ENCODE data around the gene SPRR2A.
"Not testable (repeated sequence)": the region's sequence is repeated elsewhere in the genome, so short reads cannot be mapped to it uniquely, and the experiment has no call there.

The SPRR2A gene

GRCh38 chr1:153028766-153029165, 28.5 kb downstream of the SPRR2A start:
- DNase-seq (ENCODE audit: extremely low spot score): no peak
- no peak for TF ChIP-seq CTCF (IDR thresholded peaks at IDR 0.05; ENCODE audit: control extremely low read depth, extremely low read depth, low read depth, missing control alignments)
- POLR2A ChIA-PET: no interaction called here
- CTCF ChIA-PET: no interaction called here

DNA sequence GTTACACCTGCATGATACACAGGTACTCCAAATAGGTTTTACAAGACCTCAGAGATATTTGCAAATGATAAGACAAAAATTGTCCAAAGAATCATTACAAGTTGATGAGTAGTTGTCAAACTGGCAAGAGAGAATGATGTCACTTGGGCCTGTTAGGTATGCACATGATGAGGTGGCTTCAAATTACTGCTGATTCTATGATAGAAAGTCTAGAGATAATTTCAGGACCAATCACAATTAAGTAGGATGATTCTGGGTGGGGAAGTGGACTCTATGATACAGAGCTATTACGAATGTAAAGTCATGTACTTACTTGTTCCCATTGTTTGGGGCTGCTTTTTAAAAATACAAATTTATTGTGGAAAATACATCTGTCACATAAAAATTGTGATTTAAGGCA, 31.5 kb downstream of the SPRR2A start:
- POLR2A ChIA-PET: no interaction called here
- CTCF ChIA-PET: no interaction called here
- TF ChIP-seq CTCF (IDR thresholded peaks at IDR 0.05; ENCODE audit: control extremely low read depth, extremely low read depth, low read depth, missing control alignments): no peak
- no peak for DNase-seq (ENCODE audit: extremely low spot score)

- TF ChIP-seq CTCF (IDR thresholded peaks at IDR 0.05; ENCODE audit: control extremely low read depth, extremely low read depth, low read depth, missing control alignments): no peak
- CTCF ChIA-PET: no interaction called here
- POLR2A ChIA-PET: no interaction called here
- no peak for DNase-seq (ENCODE audit: extremely low spot score)
Observed at GRCh38 chr1:153024413-153024812, 32.9 kb downstream of the SPRR2A start.

GRCh38 chr1:153023109-153023508, 34.2 kb downstream of the SPRR2A start:
- DNase-seq (ENCODE audit: extremely low spot score): no peak
- ChIA-PET POLR2A (no interaction called here), CTCF (interaction anchor here (0.8 kb wide), 1 partner anchor 9 kb away, joined by 3 read pairs; no protein-coding TSS in a partner anchor)
- no peak for TF ChIP-seq CTCF (IDR thresholded peaks at IDR 0.05; ENCODE audit: control extremely low read depth, extremely low read depth, low read depth, missing control alignments)

GRCh38 chr1:153022340-153022739, 35.0 kb downstream of the SPRR2A start:
- POLR2A ChIA-PET; DNase-seq (ENCODE audit: extremely low spot score); CTCF ChIA-PET: not testable (repeated sequence)

GRCh38 chr1:153021829-153022228, 35.5 kb downstream of the SPRR2A start:
- CTCF ChIA-PET: interaction anchor here (0.8 to 1.0 kb wide), 2 partner anchors 11 to 96 kb away, joined by 3 read pairs; no protein-coding TSS in a partner anchor
- POLR2A ChIA-PET; DNase-seq (ENCODE audit: extremely low spot score): not testable (repeated sequence)

- CTCF ChIA-PET; POLR2A ChIA-PET; DNase-seq (ENCODE audit: extremely low spot score): not testable (repeated sequence)
Observed at GRCh38 chr1:153011235-153011758, 46.0 kb downstream of the SPRR2A start.
